IPS-18c (cell line): Measurements from ENCODE around the gene PROSER2.
"Not testable (repeated sequence)": the region's sequence is repeated elsewhere in the genome, so short reads cannot be mapped to it uniquely, and the experiment has no call there.

Experiments used
- H3K4me3 ChIP-seq: 2 replicates; pipeline ENCODE4 v1.7.0; 2013; ENCODE audit warnings: low read depth, mild to moderate bottlenecking, low read length, moderate library complexity; ENCODE audit not compliant: insufficient read depth
- H3K9me3 ChIP-seq: one replicate; pipeline ENCODE4 v1.6.1; 2013; ENCODE audit warnings: mild to moderate bottlenecking, low read length, moderate library complexity; ENCODE audit not compliant: control insufficient read depth, insufficient read depth

Gene PROSER2

DNA sequence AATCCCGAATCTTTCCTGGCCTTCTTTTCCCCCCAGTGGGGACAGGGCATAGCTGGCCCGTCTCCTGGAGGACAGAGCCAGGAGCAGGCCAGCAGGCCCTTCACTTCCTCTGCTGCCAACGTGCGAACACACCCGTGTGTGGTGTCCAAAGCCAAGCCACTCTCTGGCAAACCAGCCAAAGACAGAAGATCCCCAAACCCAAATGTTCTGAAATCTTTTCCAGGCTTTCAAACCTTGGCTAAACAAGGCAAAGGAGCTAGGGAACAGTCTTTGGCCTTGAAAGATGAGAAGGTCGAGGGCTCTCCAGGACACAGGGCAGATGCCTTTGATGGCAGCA lies 63.0 kb downstream of the PROSER2 start:
- Histone ChIP-seq H3K9me3 (no peaks in the 10 kb centered on the region), H3K4me3 (no peak overlapping the region)

DNA sequence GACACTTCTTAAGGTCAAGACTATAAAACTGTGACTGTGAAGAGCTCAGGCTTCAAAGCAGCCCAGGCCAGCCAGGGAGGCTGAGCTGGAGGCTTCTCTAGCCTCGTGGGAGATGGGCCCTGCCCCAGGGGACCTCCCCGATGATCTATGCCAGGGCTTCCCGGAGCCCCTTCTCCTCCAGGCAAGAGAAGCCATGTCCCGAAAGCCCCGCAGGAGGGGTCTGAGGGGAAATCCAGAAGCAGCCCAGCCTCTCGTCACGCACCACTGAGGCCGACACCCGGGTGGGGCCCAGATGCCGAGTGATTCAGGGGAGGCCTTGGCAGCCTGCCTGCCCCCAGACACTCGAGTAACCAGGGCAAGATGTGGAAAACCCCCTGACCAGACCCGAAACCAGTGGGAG lies 63.7 kb downstream of the PROSER2 start:
- H3K9me3 ChIP-seq: no peaks in the 10 kb centered on the region

DNA sequence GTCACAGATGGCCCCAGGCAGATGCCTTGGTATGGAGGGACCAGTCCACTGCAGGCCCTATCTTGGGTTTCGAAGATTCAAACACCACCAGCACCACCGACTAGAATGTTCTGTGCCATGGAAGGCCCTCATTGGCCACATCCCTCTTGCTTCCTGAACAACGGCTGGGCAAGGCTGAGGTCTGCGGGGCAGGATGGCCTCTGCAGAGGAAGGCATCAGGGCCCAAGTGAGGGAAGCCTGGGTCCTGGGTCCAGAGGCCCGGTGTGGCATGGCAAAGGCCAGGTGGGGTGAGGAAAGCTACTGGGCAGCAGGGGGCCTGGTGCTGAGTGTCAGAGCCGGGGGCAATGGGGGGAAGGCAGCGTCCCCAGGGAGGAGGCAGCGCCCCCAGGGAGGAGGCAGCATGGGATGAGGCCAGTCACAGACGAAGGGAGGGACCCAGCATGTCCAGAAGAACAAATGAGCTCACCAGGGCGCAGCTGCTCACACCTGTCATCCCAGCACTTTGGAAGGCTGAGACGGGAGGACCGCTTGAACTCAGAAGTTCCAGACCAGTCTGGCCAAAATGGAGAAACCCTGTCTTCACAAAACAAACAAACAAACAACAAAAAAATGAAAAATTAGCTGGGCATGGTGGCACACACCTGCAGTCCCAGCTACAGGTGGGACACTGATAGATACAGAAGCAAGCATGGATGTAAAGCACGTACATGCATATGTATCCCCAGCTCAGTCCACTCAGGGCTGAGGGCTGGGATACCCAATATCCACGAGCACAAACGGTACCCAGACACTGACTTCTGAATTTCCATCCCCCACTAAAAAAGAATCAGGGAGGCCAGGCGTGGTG lies 64.4 kb downstream of the PROSER2 start:
- H3K4me3 ChIP-seq: no peak overlapping the region
- H3K9me3 ChIP-seq: no peaks in the 10 kb centered on the region

More for the DNA sequence above, 63.7 kb downstream of the PROSER2 start:
- no peak overlapping the region for H3K4me3 ChIP-seq

DNA sequence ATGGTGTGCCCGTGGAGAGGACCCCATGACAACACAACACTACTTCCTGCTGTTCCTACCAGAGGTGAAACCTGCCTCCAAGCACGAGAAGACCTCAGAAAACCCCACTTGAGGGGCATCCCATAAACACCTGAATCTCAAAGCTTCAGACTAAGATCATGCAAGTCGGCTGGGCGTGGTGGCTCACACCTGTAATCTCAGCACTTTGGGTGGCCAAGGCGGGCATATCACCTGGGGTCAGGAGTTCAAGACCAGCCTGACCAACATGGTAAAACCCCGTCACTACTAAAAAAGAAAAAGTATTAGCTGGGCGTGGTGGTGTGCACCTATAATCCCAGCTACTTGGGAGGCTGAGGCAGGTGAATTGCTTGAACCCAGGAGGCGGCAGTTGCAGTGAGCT lies 66.1 kb downstream of the PROSER2 start:
- H3K4me3 ChIP-seq, H3K9me3 ChIP-seq: not testable (repeated sequence)

DNA sequence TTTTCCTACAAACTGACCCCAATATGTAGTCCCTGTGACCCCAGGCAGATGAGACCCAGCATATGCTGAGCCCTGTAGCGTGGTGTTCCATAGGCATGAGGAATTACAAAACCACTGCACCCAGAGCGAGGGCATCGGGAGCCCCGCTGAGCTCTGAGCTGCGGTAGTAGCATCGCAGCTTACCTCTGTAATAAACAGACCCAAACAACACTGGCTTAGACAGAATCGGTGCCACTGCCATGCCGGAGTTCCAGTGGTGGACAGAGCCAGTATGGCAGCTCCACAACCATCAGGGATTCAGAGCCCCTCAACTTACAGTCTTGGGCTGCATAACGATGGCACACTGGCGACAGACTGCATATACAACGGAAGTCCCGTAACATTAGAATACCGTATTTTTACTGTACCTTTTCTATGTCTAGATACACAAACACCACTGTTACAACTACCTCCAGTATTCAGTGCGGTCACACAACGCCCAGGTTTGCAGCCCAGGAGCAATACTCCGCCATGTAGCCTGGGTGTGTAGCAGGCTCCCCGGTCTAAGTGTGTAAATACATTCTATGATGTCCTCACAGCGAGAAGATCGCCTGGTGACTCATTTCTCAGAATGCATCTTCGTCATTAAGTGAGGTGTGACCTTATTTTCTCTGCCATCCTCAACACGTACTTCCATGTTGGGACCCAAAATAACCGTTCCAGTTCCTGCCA lies 68.8 kb downstream of the PROSER2 start:
- no peak overlapping the region for H3K4me3 ChIP-seq
- H3K9me3 ChIP-seq: no peaks in the 10 kb centered on the region

DNA sequence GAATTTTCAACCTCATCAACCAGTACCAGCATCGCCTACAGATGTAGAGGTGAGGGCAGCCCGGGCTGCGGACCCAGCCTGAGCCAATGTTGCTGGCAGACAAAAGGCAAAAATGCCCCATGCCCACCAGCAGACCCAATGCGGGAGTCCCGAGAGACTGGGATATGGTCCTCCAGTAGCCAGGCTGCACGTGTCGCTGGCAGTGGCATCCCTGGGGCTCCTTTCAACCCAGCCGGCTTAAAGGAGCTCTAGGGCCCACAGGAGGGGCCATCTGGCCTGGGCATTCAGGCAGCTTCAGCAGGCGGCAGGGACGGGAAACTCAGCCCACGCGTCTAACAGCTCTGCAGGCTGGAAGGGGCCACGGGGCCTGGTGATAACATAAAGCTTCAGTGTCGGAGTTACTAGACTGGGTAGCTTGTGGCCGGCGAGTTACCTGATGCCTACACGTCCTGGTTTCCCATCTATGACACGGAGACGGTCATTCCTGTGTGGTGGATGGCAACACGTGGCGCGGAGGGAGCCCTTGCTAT lies 70.7 kb downstream of the PROSER2 start:
- Histone ChIP-seq H3K9me3 (no peaks in the 10 kb centered on the region), H3K4me3 (no peak overlapping the region)

DNA sequence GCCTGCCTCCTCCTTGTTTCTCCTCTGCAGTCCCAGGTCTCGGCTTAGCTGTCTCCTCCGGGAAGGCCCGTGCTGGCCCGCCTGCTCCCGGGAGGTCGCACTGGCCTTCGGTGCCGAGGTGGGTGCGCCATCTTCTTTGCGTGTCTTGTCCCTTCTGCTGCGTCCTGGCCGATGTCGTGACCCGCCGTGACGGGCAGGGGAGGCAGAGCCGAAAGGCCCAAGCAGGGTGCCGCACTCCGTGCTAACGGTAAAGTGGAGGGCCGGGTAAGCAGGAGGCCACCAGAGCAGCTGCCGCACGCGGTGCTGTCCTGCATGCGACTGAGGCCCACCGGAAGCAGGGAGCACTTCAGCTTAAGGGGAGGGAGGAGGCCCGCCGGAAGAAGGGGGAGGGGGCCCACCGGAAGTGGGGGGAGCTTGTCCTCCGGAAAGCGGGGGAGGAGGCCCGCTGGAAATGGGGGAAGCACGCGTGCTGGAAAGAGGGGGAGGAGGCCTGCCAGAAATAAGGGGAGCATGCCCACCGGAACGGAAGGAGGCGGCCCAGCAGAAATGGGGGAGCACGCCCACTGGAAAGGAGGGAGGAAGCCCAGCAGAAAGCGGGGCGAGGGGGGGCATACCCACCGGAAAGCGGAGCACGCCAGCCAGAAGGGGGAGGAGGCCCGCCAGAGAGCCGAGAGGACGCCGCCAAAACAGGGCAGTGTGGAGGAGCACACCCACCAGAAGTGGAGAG lies 71.4 kb downstream of the PROSER2 start:
- no peak overlapping the region for H3K4me3 ChIP-seq
- no peaks in the 10 kb centered on the region for H3K9me3 ChIP-seq

DNA sequence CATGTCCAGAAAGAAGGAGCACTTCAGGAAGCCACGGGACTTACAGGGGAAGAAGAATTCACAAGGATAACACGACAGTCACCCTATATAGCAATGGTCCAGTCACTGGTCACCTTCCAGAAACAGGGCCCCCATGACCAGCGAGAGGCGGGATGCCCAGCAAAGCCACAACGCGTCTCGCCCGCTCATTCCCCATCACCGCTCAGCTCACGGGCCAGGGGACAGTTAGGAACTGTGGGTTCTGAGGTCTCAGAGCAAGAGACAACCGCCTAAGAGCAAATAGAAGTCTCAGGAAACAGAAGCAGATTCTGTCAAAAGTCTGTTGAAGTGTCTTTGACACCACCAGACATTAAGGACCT lies 71.9 kb downstream of the PROSER2 start:
- H3K9me3 ChIP-seq: no peaks in the 10 kb centered on the region
- H3K4me3 ChIP-seq: no peak overlapping the region

DNA sequence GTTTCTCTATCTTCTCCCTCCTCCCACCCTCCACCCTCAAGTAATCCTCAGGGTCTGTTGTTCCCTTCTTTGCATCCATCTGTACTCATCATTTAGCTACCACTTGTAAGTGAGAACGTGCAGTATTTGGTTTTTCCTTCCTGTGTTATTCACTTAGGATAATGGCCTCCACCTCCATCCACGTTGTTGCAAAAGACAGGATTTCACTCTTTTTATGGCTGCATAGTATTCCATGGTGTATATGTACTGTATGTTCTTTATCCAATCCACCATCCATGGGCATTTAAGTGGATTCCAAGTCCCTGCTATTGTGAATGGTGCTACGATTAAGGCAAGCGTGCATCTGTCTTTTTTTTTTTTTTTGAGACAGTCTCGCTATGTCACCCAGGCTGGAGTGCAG lies 72.4 kb downstream of the PROSER2 start:
- Histone ChIP-seq H3K9me3 (no peaks in the 10 kb centered on the region), H3K4me3 (no peak overlapping the region)

DNA sequence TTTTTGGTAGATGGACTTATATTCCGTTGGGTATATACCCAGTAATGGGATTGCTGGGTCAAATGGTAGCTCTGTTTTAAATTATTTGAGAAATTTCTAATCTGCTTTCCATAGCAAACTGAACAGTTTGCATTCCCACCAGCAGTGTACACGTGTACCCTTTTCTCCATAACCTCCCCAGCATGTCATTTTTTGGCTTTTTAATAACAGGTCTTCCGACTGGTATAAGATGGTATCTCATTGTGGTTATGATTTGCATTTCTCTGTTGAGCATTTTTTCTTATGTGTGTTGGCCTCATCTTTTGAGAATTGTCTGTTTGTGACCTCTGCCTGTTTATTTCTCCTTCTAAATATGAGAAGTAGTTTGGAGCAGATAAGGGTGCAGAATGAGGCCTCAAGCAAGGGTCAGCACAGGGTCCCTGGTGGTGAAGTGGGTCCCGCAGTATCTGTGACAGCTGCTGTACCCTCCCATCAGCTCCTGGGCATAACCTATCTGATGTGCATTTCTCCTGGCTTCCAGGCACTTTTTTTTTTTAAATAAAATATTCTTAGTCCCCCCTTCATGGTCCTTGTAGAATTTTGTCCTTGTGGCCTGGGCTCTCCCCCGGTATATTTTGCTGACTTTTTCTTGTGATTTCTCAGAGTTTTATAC lies 73.5 kb downstream of the PROSER2 start:
- no peaks in the 10 kb centered on the region for H3K9me3 ChIP-seq
- no peak overlapping the region for H3K4me3 ChIP-seq

DNA sequence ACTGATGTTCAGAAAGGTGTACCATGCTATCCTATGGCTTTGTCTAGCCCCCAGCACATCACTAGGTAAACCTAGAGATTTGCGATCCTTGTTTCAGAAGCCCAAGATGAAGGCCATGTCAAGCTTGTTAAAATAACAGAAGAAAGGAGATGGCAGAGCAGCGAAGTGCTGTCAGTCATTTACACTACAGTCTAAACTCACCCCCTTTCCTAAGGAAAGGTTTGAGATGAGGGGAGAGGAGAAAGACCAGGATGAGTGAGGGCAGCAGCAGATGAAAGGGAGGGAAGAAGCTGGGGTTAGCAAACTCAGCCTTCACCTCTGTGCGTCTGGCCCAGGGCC lies 74.8 kb downstream of the PROSER2 start:
- Histone ChIP-seq H3K4me3 (no peak overlapping the region), H3K9me3 (no peaks in the 10 kb centered on the region)

DNA sequence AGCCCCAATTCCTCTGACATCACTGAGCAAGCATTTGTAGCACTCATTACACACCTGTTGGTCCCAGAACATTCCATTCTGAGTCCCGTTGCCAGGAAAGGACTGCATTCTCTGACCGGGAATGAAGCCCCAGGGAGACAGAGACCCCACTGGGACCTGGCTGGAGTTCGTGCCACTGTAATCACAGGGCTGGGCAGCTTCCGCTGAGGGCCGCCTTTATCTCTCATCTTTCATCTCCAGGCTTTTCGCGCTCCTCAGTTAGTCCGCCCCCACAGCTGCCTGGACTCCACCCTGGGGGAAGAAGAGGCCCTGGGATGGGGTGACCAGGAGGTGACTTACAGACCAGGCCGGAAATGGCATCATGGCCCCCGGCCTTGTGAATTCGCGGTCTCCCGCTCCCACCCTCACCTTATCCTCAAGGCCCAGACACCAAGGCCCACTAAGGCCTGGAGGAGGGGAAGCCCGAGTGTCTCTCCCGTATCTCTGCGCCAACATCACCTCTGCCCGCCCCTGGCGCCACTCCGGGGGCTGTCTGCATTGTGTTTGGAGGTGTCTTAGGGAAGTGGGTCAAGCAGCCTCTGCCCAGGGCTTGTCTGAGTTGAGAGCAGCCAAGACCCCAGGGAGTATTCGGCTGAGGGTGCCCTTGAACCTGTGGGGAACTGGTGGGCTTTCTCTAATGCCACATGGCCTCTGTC lies 75.4 kb downstream of the PROSER2 start:
- Histone ChIP-seq H3K4me3 (no peak overlapping the region), H3K9me3 (no peaks in the 10 kb centered on the region)

DNA sequence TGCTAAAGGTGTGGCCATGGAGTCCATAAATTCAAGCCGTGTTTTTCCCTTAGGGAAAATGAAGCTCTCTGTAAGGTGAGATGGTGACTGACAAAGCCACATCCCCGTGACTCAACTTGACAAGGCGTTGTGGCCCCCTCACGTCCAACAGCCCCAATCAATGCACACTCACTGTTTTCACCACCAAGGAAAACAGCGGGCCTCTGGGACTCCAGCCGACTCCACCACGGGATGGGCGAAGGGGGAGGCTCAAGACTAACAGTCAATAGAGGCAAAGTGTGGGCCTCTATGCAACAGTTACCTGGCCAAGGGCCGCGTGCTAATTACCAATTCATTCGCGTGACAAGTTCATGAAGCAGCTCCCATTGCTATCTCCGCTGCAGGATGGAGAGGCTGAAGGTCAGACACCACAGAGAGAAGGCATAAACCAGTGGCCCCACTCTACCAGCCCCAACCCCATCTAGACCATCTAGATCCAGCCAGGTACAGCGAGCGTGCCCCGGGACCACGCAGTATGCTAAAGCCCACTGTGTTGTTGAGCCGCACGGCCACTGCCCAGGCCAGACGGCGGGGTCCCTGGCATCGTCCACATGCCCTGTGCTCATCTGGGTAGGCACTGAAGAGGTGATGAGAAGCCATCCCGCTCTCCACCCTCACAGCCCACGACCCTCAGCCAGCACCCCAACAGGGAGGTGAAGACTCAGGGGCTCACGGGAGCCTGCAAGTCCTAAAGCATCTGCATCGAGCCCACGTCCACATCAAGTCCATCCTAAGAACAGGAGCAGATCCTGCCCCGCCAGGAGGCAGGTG lies 76.1 kb downstream of the PROSER2 start:
- no peak overlapping the region for H3K4me3 ChIP-seq
- H3K9me3 ChIP-seq: no peaks in the 10 kb centered on the region

DNA sequence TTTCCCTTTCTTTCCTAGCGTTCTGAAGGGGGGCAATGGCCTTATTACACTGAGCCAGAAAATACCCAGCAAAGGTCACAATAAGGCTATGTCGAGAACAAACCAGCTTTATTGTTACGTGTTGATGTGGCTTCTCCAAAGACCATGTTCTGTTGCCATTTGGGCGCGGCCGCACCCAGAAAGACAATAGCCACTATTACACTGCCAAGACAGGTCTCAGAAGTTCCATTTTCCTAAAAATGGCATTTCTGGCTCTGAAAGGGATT lies 77.8 kb downstream of the PROSER2 start:
- Histone ChIP-seq H3K4me3 (no peak overlapping the region), H3K9me3 (no peaks in the 10 kb centered on the region)

DNA sequence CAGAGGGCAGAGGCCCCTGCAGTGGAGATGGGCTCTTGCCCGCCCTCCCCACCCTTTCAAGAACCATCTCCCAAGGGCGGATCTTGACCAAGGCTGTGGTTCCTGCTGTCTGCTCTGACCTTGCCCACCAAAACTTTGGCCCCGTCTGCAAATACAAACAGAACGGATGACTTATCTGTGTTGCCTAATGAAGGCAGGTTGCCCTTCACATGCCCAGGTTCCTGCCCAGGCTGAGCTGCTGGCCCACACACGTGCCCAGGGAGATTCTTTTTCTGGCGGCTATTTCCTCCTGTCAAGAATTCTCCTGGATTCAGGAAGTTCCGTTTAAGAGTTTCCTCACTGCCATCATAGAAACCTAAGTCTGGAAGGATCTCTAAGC lies 78.3 kb downstream of the PROSER2 start:
- H3K9me3 ChIP-seq: no peaks in the 10 kb centered on the region
- no peak overlapping the region for H3K4me3 ChIP-seq

DNA sequence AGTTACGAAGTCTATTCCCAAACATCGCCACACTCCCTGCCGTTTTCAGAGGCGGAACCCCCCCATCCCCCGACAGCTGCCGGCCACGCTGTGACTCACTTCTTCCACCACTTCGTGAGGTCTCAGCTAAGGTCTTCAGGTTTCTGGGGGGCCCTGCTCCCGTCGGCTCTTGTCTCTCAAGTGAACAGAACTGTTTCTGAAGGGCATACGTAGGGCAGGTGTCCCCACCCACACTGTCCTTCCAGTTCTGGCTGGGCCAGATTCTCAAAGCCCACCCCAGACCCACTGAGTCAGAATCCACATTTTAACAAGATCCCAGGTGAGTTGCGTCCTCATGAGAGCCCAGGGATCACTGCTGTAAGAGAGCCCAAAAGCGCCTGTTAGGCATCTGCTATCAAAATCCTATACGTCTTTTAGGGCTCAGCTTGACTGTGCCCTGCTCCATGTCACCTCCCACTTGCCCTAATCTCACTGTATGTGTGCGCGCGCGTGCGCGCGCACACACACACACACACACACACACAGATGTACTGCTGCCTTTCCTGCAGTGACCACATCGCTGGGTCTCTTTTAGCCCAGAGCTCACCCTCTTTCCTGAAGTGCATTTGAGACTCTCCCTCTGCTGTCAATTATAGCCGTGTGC lies 78.8 kb downstream of the PROSER2 start:
- no peaks in the 10 kb centered on the region for H3K9me3 ChIP-seq
- H3K4me3 ChIP-seq: no peak overlapping the region
